ENCODE results near the gene GPR143.

- no peak for TF ChIP-seq EZH2 (IDR thresholded peaks at IDR 0.05)
- TF ChIP-seq POLR2AphosphoS5 (IDR thresholded peaks at IDR 0.05; ENCODE audit: borderline replicate concordance, low read depth, low read length), result no peak
Observed at GRCh38 chrX:9687899-9688298, 77.7 kb downstream of the GPR143 start.

Data from SK-N-MC (cell line).